ENCODE results near the gene PDCD5. TPM values are rescaled to one million over a fixed set of nuclear protein-coding genes. Genes with fewer than 3 reads are reported as not detected.

Gene PDCD5
- total RNA-seq, 1 experiment from 2014 or later, result 127 TPM

DNA sequence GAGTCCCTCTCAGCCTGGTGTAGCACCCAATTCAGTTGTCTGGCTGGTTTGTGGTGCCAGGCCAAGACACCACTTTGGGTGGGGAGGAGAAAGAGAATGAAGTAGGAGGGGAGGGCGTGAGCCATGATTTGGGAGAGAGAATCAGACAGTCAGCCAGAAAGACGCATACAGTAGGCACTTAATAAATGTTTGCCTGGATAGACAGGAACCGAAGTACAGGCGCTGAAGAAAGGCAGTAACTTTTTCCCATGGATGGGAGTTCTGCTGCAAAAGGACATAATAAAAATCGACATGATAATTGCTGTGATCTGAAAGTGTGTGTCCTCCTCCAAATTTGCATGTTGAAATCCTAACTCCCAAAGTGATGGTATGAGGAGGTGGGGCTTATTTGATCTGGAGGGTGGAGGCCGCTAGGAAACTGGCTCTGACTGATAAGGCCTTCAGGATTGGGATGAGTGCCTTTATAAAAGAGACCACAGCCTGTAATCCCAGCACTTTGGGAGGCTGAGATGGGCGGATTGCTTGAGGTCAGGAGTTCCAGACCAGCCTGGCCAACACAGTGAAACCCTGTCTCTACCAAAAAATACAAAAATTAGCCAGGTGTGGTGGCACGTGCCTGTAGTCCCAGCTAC is 38.4 kb upstream of the PDCD5 start:
- Histone ChIP-seq H3K4me2 (no peak overlapping the region), H3K27ac (no peak overlapping the region), H3F3A (ENCODE audit: insufficient read depth, low read depth) (peaks cover 14% of the 10 kb centered on the region), H4K20me1 (ENCODE audit: insufficient read depth) (no peaks in the 10 kb centered on the region), H3K9me3 (ENCODE audit: insufficient read depth, low read depth) (no peaks in the 10 kb centered on the region), H3K4me3 (no peak overlapping the region), H3K36me3 (ENCODE audit: low read depth) (no peaks in the 10 kb centered on the region), H3K9me2 (ENCODE audit: insufficient read depth) (no peaks in the 10 kb centered on the region), H3K27me3 (ENCODE audit: insufficient read depth, low read depth) (peaks cover 42% of the 10 kb centered on the region), H2AFZ (no peak overlapping the region), H3K79me2 (ENCODE audit: low read depth) (no peaks in the 10 kb centered on the region), H3K4me1 (replicated peaks; ENCODE audit: insufficient read depth) (peaks cover 12% of the 10 kb centered on the region)
- ChIA-PET CTCF (no interaction called here), POLR2A (ENCODE audit: unreplicated experiment) (no interaction called here)
- intact Hi-C loops (cut with micrococcal nuclease; ENCODE audit: unreplicated experiment), result loop anchor here (2.0 kb wide), 1 partner anchor 40 kb away; no protein-coding TSS in a partner anchor
- no peak for DNase-seq
- no TSS peak for BruUV-seq (replicated peaks)
- TF ChIP-seq, protein P1, sequence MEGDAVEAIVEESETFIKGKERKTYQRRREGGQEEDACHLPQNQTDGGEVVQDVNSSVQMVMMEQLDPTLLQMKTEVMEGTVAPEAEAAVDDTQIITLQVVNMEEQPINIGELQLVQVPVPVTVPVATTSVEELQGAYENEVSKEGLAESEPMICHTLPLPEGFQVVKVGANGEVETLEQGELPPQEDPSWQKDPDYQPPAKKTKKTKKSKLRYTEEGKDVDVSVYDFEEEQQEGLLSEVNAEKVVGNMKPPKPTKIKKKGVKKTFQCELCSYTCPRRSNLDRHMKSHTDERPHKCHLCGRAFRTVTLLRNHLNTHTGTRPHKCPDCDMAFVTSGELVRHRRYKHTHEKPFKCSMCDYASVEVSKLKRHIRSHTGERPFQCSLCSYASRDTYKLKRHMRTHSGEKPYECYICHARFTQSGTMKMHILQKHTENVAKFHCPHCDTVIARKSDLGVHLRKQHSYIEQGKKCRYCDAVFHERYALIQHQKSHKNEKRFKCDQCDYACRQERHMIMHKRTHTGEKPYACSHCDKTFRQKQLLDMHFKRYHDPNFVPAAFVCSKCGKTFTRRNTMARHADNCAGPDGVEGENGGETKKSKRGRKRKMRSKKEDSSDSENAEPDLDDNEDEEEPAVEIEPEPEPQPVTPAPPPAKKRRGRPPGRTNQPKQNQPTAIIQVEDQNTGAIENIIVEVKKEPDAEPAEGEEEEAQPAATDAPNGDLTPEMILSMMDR (conservative IDR thresholded peaks at IDR 0.05), result no peak
- TF ChIP-seq EZH2 (IDR thresholded peaks at IDR 0.05; ENCODE audit: low read depth), result no peak

- no peak overlapping the region for H2AFZ ChIP-seq
- ChIA-PET CTCF (no interaction called here), POLR2A (ENCODE audit: unreplicated experiment) (no interaction called here)
- peaks cover 14% of the 10 kb centered on the region for H3F3A ChIP-seq (ENCODE audit: insufficient read depth, low read depth)
- H3K36me3 ChIP-seq (ENCODE audit: low read depth), result no peaks in the 10 kb centered on the region
- peaks cover 12% of the 10 kb centered on the region for H3K4me1 ChIP-seq (replicated peaks; ENCODE audit: insufficient read depth)
- peak overlapping the region; percentile 34; the same call in 1 of the 2 replicates for H3K4me2 ChIP-seq
- intact Hi-C loops (cut with micrococcal nuclease; ENCODE audit: unreplicated experiment), result loop anchor here (2.0 kb wide), 1 partner anchor 41 kb away; no protein-coding TSS in a partner anchor
- TF ChIP-seq EZH2 (IDR thresholded peaks at IDR 0.05; ENCODE audit: low read depth), result no peak
- TF ChIP-seq, protein P1 (conservative IDR thresholded peaks at IDR 0.05), result no peak
- H3K9me2 ChIP-seq (ENCODE audit: insufficient read depth), result no peaks in the 10 kb centered on the region
- BruUV-seq (replicated peaks), result no TSS peak
- H3K79me2 ChIP-seq (ENCODE audit: low read depth), result no peaks in the 10 kb centered on the region
- no peaks in the 10 kb centered on the region for H3K9me3 ChIP-seq (ENCODE audit: insufficient read depth, low read depth)
- DNase-seq, result peak; percentile 59 to 89
- H3K27ac ChIP-seq, result no peak overlapping the region
- H3K4me3 ChIP-seq, result no peak overlapping the region
- peaks cover 38% of the 10 kb centered on the region for H3K27me3 ChIP-seq (ENCODE audit: insufficient read depth, low read depth)
- no peaks in the 10 kb centered on the region for H4K20me1 ChIP-seq (ENCODE audit: insufficient read depth)
Measured at GRCh38 chr19:32543115-32543900, 37.7 kb upstream of the PDCD5 start.

DNA sequence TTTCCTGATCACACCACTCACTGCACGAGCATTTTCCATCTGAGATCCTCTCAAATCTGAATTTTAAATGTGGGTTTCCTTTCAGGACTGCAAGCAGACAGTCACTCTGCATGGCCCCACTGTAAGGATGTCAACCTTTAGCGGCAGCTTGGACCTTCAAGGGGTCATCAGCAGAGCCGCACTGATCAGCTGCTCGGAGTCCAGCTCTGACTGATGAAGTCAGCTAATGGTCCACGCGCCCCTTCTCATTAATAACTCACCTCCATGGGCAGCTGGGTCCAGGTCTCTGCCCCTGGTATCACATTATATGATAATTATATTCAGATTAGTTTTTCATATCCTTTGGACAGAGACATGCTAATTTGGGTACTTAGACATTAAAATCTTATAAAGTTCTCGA is 36.1 kb upstream of the PDCD5 start:
- H2AFZ ChIP-seq, result no peak overlapping the region
- H3K4me3 ChIP-seq, result no peak overlapping the region
- H3K9me2 ChIP-seq (ENCODE audit: insufficient read depth), result no peaks in the 10 kb centered on the region
- H3K4me2 ChIP-seq, result no peak overlapping the region
- intact Hi-C loops (cut with micrococcal nuclease; ENCODE audit: unreplicated experiment), result no loop called here
- no peak overlapping the region for H3K27ac ChIP-seq
- no peaks in the 10 kb centered on the region for H3K9me3 ChIP-seq (ENCODE audit: insufficient read depth, low read depth)
- DNase-seq, result no peak
- no peaks in the 10 kb centered on the region for H3K79me2 ChIP-seq (ENCODE audit: low read depth)
- TF ChIP-seq, protein P1 (conservative IDR thresholded peaks at IDR 0.05), result no peak
- TF ChIP-seq EZH2 (IDR thresholded peaks at IDR 0.05; ENCODE audit: low read depth), result no peak
- H3K4me1 ChIP-seq (replicated peaks; ENCODE audit: insufficient read depth), result peaks cover 12% of the 10 kb centered on the region
- CTCF ChIA-PET, result no interaction called here
- no peaks in the 10 kb centered on the region for H4K20me1 ChIP-seq (ENCODE audit: insufficient read depth)
- peaks cover 26% of the 10 kb centered on the region for H3K27me3 ChIP-seq (ENCODE audit: insufficient read depth, low read depth)
- POLR2A ChIA-PET (ENCODE audit: unreplicated experiment), result no interaction called here
- no TSS peak for BruUV-seq (replicated peaks)
- peaks cover 14% of the 10 kb centered on the region for H3F3A ChIP-seq (ENCODE audit: insufficient read depth, low read depth)
- no peaks in the 10 kb centered on the region for H3K36me3 ChIP-seq (ENCODE audit: low read depth)

All from PC-9 (cell line).